Chondrocyte (in vitro differentiated cells): ENCODE results near the gene CYP26A1. TPM values are rescaled to one million over a fixed set of nuclear protein-coding genes. Genes with fewer than 3 reads are reported as not detected.

ENCODE experiments used
- DNase-seq: peaks from one replicate; pipeline ENCODE4 v3.0.0; 2021; ENCODE audit warnings: mixed read lengths, low spot score
- H3K27ac Mint-ChIP-seq: one replicate; pipeline ENCODE4 v1.8.0; 2021; ENCODE audit warnings: mild to moderate bottlenecking, moderate library complexity, mixed read lengths; ENCODE audit not compliant: unreplicated experiment
- H3K27me3 Mint-ChIP-seq: 2 replicates; pipeline ENCODE4 v1.8.0; 2021; ENCODE audit warnings: low read depth, mixed read lengths
- H3K36me3 Mint-ChIP-seq: 2 replicates; pipeline ENCODE4 v1.8.0; 2021; ENCODE audit warnings: low read depth, mixed read lengths
- H3K4me1 Mint-ChIP-seq: 2 replicates; pipeline ENCODE4 v1.8.0; 2021; ENCODE audit warnings: low read depth, mild to moderate bottlenecking, mixed read lengths
- H3K4me3 Mint-ChIP-seq: one replicate; pipeline ENCODE4 v1.8.0; 2021; ENCODE audit warnings: mild to moderate bottlenecking, moderate library complexity, mixed read lengths; ENCODE audit not compliant: unreplicated experiment
- H3K9me3 Mint-ChIP-seq: 2 replicates; pipeline ENCODE4 v1.8.0; 2021; ENCODE audit warnings: low read depth, mixed read lengths
- CTCF ChIP-seq: fragments of 200-600 bp; sonication (generic); IDR thresholded peaks from 2 replicates; pipeline ENCODE4 v1.5.0; 2021; ENCODE audit warnings: antibody characterized with exemption, mild to moderate bottlenecking, moderate library complexity
- total RNA-seq: library from RNA; stranded (reverse); gene quantifications from 3 replicates; pipeline ENCODE4 v1.2.1, GENCODE V29; 2021

The CYP26A1 gene
- total RNA-seq, 1 donor from 2014 or later, result 0.47 TPM

GRCh38 chr10:93081318-93081717, 7.6 kb downstream of the CYP26A1 start:
- Mint-ChIP-seq H3K9me3 (no peaks in the 10 kb centered on the region), H3K4me3 (no peak overlapping the region), H3K27me3 (no peaks in the 10 kb centered on the region), H3K36me3 (no peaks in the 10 kb centered on the region), H3K27ac (peak overlapping the region; percentile 29), H3K4me1 (peaks cover 40% of the 10 kb centered on the region)
- no peak for DNase-seq
- no peak for TF ChIP-seq CTCF

GRCh38 chr10:93081834-93082233, 8.1 kb downstream of the CYP26A1 start:
- DNase-seq, result no peak
- no peaks in the 10 kb centered on the region for H3K36me3 Mint-ChIP-seq

GRCh38 chr10:93083743-93084539, 10.2 kb downstream of the CYP26A1 start:
- Mint-ChIP-seq H3K27ac (no peak overlapping the region), H3K4me1 (peaks cover 30% of the 10 kb centered on the region), H3K9me3 (no peaks in the 10 kb centered on the region), H3K36me3 (no peaks in the 10 kb centered on the region), H3K4me3 (no peak overlapping the region), H3K27me3 (peaks cover 4% of the 10 kb centered on the region)
- no peak for TF ChIP-seq CTCF
- no peak for DNase-seq

More at GRCh38 chr10:93081834-93082233, 8.1 kb downstream of the CYP26A1 start:
- Mint-ChIP-seq H3K9me3 (no peaks in the 10 kb centered on the region), H3K27ac (peak overlapping the region; percentile 46), H3K27me3 (no peaks in the 10 kb centered on the region), H3K4me3 (no peak overlapping the region), H3K4me1 (peaks cover 36% of the 10 kb centered on the region)
- no peak for TF ChIP-seq CTCF

- Mint-ChIP-seq H3K9me3 (no peaks in the 10 kb centered on the region), H3K27ac (no peak overlapping the region), H3K4me3 (no peak overlapping the region), H3K36me3 (no peaks in the 10 kb centered on the region), H3K4me1 (peaks cover 17% of the 10 kb centered on the region), H3K27me3 (peaks cover 6% of the 10 kb centered on the region)
- TF ChIP-seq CTCF, result no peak
- no peak for DNase-seq
Measured at GRCh38 chr10:93085272-93085859, 11.7 kb downstream of the CYP26A1 start.

GRCh38 chr10:93086289-93086688, 12.6 kb downstream of the CYP26A1 start:
- Mint-ChIP-seq H3K27ac (no peak overlapping the region), H3K9me3 (no peaks in the 10 kb centered on the region), H3K36me3 (no peaks in the 10 kb centered on the region), H3K27me3 (peaks cover 6% of the 10 kb centered on the region), H3K4me3 (no peak overlapping the region), H3K4me1 (peaks cover 8% of the 10 kb centered on the region)
- no peak for DNase-seq
- TF ChIP-seq CTCF, result no peak
